H9 (cell line): ENCODE data around the gene ANAPC4. TPM values are rescaled to one million over a fixed set of nuclear protein-coding genes. Genes with fewer than 3 reads are reported as not detected.

Experiments used
- DNase-seq: peaks from one replicate; pipeline ENCODE4 v3.0.0-alpha.2; 2017
- H2AFZ ChIP-seq: one replicate; pipeline ENCODE4 v1.6.1; 2013; ENCODE audit warnings: mild to moderate bottlenecking, low read length, control low read depth, moderate library complexity
- H2AK5ac ChIP-seq: 2 replicates; pipeline ENCODE4 v1.6.1; 2013; ENCODE audit warnings: low read length, control low read depth, mixed read lengths; ENCODE audit not compliant: insufficient read length
- H2BK120ac ChIP-seq: one replicate; pipeline ENCODE4 v1.6.1; 2013; ENCODE audit warnings: low read depth, mild to moderate bottlenecking, low read length, control low read depth, inconsistent platforms; ENCODE audit not compliant: poor library complexity, severe bottlenecking
- H2BK12ac ChIP-seq: 2 replicates; pipeline ENCODE4 v1.6.1; 2013; ENCODE audit warnings: low read length, control low read depth, mixed read lengths, low read depth; ENCODE audit not compliant: insufficient read length
- H2BK15ac ChIP-seq: 2 replicates; pipeline ENCODE4 v1.6.1; 2013; ENCODE audit warnings: low read depth, low read length, control low read depth
- H2BK20ac ChIP-seq: one replicate; pipeline ENCODE4 v1.6.1; 2013; ENCODE audit warnings: low read depth, mild to moderate bottlenecking, low read length, control low read depth, inconsistent platforms; ENCODE audit not compliant: poor library complexity, severe bottlenecking
- H2BK5ac ChIP-seq: 2 replicates; pipeline ENCODE4 v1.6.1; 2013; ENCODE audit warnings: low read length, control low read depth, mixed read lengths; ENCODE audit not compliant: insufficient read length
- H3K14ac ChIP-seq: 2 replicates; pipeline ENCODE4 v1.6.1; 2013; ENCODE audit warnings: low read length, control low read depth; ENCODE audit not compliant: insufficient read depth
- H3K18ac ChIP-seq: 2 replicates; pipeline ENCODE4 v1.6.1; 2013; ENCODE audit warnings: low read depth, mild to moderate bottlenecking, mixed read lengths, low read length, control low read depth; ENCODE audit not compliant: insufficient read length
- H3K23ac ChIP-seq: 2 replicates; pipeline ENCODE4 v1.6.1; 2013; ENCODE audit warnings: low read length, control low read depth, mixed read lengths, low read depth; ENCODE audit not compliant: insufficient read length
- H3K23me2 ChIP-seq: 2 replicates; pipeline ENCODE4 v1.6.1; 2013; ENCODE audit warnings: low read depth, mild to moderate bottlenecking, mixed read lengths, low read length, control low read depth; ENCODE audit not compliant: insufficient read length, poor library complexity, severe bottlenecking
- H3K27ac ChIP-seq: 2 replicates; pipeline ENCODE4 v1.5.1; 2013; ENCODE audit warnings: low read length, control low read depth, mixed read lengths, low read depth; ENCODE audit not compliant: insufficient read length
- H3K27me3 ChIP-seq: 2 replicates; pipeline ENCODE4 v1.6.1; 2013; ENCODE audit warnings: low read length, control low read depth, inconsistent platforms; ENCODE audit not compliant: insufficient read depth
- H3K4ac ChIP-seq: 2 replicates; pipeline ENCODE4 v1.6.1; 2013; ENCODE audit warnings: low read depth, mild to moderate bottlenecking, control low read depth, inconsistent platforms, low read length, moderate library complexity
- H3K4me1 ChIP-seq: 2 replicates; pipeline ENCODE4 v1.6.1; 2013; ENCODE audit warnings: low read length, control low read depth, inconsistent platforms; ENCODE audit not compliant: insufficient read depth
- H3K4me2 ChIP-seq: 2 replicates; pipeline ENCODE4 v1.6.1; 2013; ENCODE audit warnings: low read length, control low read depth, mixed read lengths; ENCODE audit not compliant: insufficient read length, insufficient read depth
- H3K56ac ChIP-seq: 2 replicates; pipeline ENCODE4 v1.6.1; 2013; ENCODE audit warnings: low read depth, mild to moderate bottlenecking, mixed read lengths, low read length, control low read depth; ENCODE audit not compliant: insufficient read length
- H3K79me1 ChIP-seq: 2 replicates; pipeline ENCODE4 v1.6.1; 2013; ENCODE audit warnings: low read depth, mild to moderate bottlenecking, moderate library complexity, low read length, control low read depth, inconsistent platforms; ENCODE audit not compliant: insufficient read depth, poor library complexity, severe bottlenecking
- H3K79me2 ChIP-seq: 2 replicates; pipeline ENCODE4 v1.6.1; 2013; ENCODE audit warnings: low read length, control low read depth, inconsistent platforms; ENCODE audit not compliant: insufficient read depth
- H3K9ac ChIP-seq: 2 replicates; pipeline ENCODE4 v1.6.1; 2013; ENCODE audit warnings: low read length, control low read depth, mixed read lengths; ENCODE audit not compliant: insufficient read length; ENCODE audit errors: extremely low read depth
- H3K9me3 ChIP-seq: one replicate; pipeline ENCODE4 v1.6.1; 2013; ENCODE audit warnings: low read depth, low read length, inconsistent platforms; ENCODE audit not compliant: control insufficient read depth
- H3T11ph ChIP-seq: one replicate; pipeline ENCODE4 v1.6.1; 2013; ENCODE audit warnings: mild to moderate bottlenecking, low read length, control low read depth, inconsistent platforms
- H4K20me1 ChIP-seq: one replicate; pipeline ENCODE4 v1.6.1; 2013; ENCODE audit not compliant: control insufficient read depth, insufficient read length, insufficient read depth
- H4K5ac ChIP-seq: 2 replicates; pipeline ENCODE4 v1.6.1; 2013; ENCODE audit warnings: low read depth, mild to moderate bottlenecking, mixed read lengths, low read length, control low read depth; ENCODE audit not compliant: insufficient read length
- H4K8ac ChIP-seq: replicated peaks from 2 replicates; pipeline ENCODE4 v1.6.1; 2013; ENCODE audit warnings: low read length, control low read depth, mixed read lengths, low read depth; ENCODE audit not compliant: insufficient read length
- H4K91ac ChIP-seq: 2 replicates; pipeline ENCODE4 v1.6.1; 2013; ENCODE audit warnings: low read depth, mild to moderate bottlenecking, moderate library complexity, mixed read lengths, low read length, control low read depth; ENCODE audit not compliant: insufficient read length
- H3K27ac Mint-ChIP-seq, 3 experiments: 2 replicates in 2 of 3; 3 replicates in 1 of 3; pipeline ENCODE4 v1.8.0; 2020 to 2021; ENCODE audit warnings: mixed read lengths in 3 of 3, mild to moderate bottlenecking in 1 of 3, moderate library complexity in 1 of 3
- H3K27me3 Mint-ChIP-seq: 2 replicates; pipeline ENCODE4 v1.8.0; 2021; ENCODE audit warnings: low read depth, mild to moderate bottlenecking, moderate library complexity, mixed read lengths
- H3K36me3 Mint-ChIP-seq, 3 experiments: 2 replicates in 2 of 3; 3 replicates in 1 of 3; pipeline ENCODE4 v1.8.0; 2020 to 2021; ENCODE audit warnings: low read depth in 3 of 3, mixed read lengths in 3 of 3; ENCODE audit not compliant: insufficient read depth in 1 of 3
- H3K4me1 Mint-ChIP-seq, 2 experiments: 2 replicates each; pipeline ENCODE4 v1.8.0; 2020; ENCODE audit warnings: mixed read lengths in 2 of 2
- H3K4me3 Mint-ChIP-seq, 2 experiments: 2 replicates in 1 of 2; 3 replicates in 1 of 2; pipeline ENCODE4 v1.8.0; 2020 to 2021; ENCODE audit warnings: mild to moderate bottlenecking in 2 of 2, mixed read lengths in 2 of 2, moderate library complexity in 1 of 2
- H3K9me3 Mint-ChIP-seq, 2 experiments: 2 replicates in 1 of 2; 3 replicates in 1 of 2; pipeline ENCODE4 v1.8.0; 2020; ENCODE audit warnings: mild to moderate bottlenecking in 2 of 2, mixed read lengths in 2 of 2, moderate library complexity in 1 of 2
- CTCF ChIP-seq: fragments of 200-600 bp; sonication (generic); conservative IDR thresholded peaks from 3 replicates; pipeline ENCODE4 v1.8.0; 2021; ENCODE audit warnings: antibody characterized with exemption, mild to moderate bottlenecking
- WGBS: extraction: QIAGEN DNeasy Blood & Tissue Kit; methylation state at CpG from one replicate; pipeline ENCODE4 v1.1.7; 2013; ENCODE audit warnings: missing lambda C conversion rate, low lambda C conversion rate, mixed read lengths; ENCODE audit not compliant: insufficient read length; ENCODE audit errors: extremely low coverage; 5-methylcytosine and 5-hydroxymethylcytosine counted together
- total RNA-seq: library from RNA; stranded (reverse); gene quantifications from 2 replicates; pipeline ENCODE4 v1.2.1, GENCODE V29; 2021

Gene ANAPC4
- total RNA-seq, 1 experiment from 2014 or later, result 42.5 TPM

- no peak overlapping the region for H2BK12ac ChIP-seq
- no peaks in the 10 kb centered on the region for H3K79me2 ChIP-seq
- no peak overlapping the region for H3K9ac ChIP-seq
- no peaks in the 10 kb centered on the region for H4K20me1 ChIP-seq
- H4K8ac ChIP-seq, result no peak overlapping the region
- no peak overlapping the region for H3K23ac ChIP-seq
- H2AFZ ChIP-seq, result no peak overlapping the region
- H3K56ac ChIP-seq, result no peak overlapping the region
- no peak overlapping the region for H2BK5ac ChIP-seq
- no peak overlapping the region for H3K18ac ChIP-seq
- H3K27ac ChIP-seq, result no peak overlapping the region
- H3K27me3 ChIP-seq, result no peaks in the 10 kb centered on the region
- H3K4ac ChIP-seq, result no peak overlapping the region
- H3K23me2 ChIP-seq, result no peaks in the 10 kb centered on the region
- Mint-ChIP-seq H3K9me3 (peaks cover 13 to 14% of the 10 kb centered on the region in 2 experiments), H3K27ac (no peak overlapping the region), H3K27me3 (no peaks in the 10 kb centered on the region), H3K4me1 (no peaks in the 10 kb centered on the region), H3K36me3 (peaks cover 21 to 31% (median 28%) of the 10 kb centered on the region in 3 experiments; a peak in 6 of 7 replicates), H3K4me3 (no peak overlapping the region)
- no peaks in the 10 kb centered on the region for H3K4me1 ChIP-seq
- no peak overlapping the region for H2BK20ac ChIP-seq
- H2BK15ac ChIP-seq, result no peak overlapping the region
- no peak overlapping the region for H3T11ph ChIP-seq
- no peak overlapping the region for H2BK120ac ChIP-seq
- H3K4me2 ChIP-seq, result no peak overlapping the region
- H3K14ac ChIP-seq, result no peak overlapping the region
- no peak for DNase-seq
- no peak overlapping the region for H4K91ac ChIP-seq
- no peak for TF ChIP-seq CTCF
- H2AK5ac ChIP-seq, result no peak overlapping the region
- H3K9me3 ChIP-seq, result no peaks in the 10 kb centered on the region
- no peaks in the 10 kb centered on the region for H3K79me1 ChIP-seq
- no peak overlapping the region for H4K5ac ChIP-seq
- no CpG with 5 or more reads among the region's 9 CpGs for WGBS
These were observed 15.8 kb upstream of the ANAPC4 start for GRCh38 chr4:25361253-25361652.
